ENCODE results near the gene FECH.
A peak's percentile ranks its signal among the peaks of the same experiment; 100 is the strongest.

FECH gene

DNA sequence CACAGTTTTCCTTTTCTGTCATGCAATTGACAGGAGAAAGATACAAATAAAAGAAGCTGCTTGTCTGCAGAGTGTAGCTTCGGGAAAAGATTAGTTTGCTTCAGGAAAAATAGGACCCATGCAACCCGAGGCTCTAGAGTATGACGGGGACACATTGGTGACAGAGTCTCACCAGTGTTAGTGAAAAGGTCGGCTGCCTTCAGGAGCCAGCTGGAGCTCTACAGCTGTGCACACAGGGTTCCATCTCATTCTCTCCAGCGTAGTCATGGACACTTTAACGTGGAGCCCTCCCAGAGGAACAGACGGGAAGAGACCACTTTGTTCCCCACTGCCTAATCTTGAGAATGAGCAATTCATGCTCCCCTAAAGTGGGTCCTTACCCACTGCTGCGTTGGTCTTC lies 42.9 kb downstream of the FECH start:
- Histone ChIP-seq H3K27me3 (ENCODE audit: insufficient read depth, low read depth, severe bottlenecking) (no peaks in the 10 kb centered on the region), H3K9me3 (ENCODE audit: severe bottlenecking) (no peaks in the 10 kb centered on the region), H3K36me3 (no peaks in the 10 kb centered on the region; the same call in 1 of the 2 replicates), H3K27ac (peak overlapping the region; percentile 16), H3K4me3 (ENCODE audit: low read depth, low read length) (no peak overlapping the region)
- no peak for DNase-seq
- TF ChIP-seq, protein P1, sequence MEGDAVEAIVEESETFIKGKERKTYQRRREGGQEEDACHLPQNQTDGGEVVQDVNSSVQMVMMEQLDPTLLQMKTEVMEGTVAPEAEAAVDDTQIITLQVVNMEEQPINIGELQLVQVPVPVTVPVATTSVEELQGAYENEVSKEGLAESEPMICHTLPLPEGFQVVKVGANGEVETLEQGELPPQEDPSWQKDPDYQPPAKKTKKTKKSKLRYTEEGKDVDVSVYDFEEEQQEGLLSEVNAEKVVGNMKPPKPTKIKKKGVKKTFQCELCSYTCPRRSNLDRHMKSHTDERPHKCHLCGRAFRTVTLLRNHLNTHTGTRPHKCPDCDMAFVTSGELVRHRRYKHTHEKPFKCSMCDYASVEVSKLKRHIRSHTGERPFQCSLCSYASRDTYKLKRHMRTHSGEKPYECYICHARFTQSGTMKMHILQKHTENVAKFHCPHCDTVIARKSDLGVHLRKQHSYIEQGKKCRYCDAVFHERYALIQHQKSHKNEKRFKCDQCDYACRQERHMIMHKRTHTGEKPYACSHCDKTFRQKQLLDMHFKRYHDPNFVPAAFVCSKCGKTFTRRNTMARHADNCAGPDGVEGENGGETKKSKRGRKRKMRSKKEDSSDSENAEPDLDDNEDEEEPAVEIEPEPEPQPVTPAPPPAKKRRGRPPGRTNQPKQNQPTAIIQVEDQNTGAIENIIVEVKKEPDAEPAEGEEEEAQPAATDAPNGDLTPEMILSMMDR (IDR thresholded peaks at IDR 0.05; ENCODE audit: low read depth, low read length): no peak

DNA sequence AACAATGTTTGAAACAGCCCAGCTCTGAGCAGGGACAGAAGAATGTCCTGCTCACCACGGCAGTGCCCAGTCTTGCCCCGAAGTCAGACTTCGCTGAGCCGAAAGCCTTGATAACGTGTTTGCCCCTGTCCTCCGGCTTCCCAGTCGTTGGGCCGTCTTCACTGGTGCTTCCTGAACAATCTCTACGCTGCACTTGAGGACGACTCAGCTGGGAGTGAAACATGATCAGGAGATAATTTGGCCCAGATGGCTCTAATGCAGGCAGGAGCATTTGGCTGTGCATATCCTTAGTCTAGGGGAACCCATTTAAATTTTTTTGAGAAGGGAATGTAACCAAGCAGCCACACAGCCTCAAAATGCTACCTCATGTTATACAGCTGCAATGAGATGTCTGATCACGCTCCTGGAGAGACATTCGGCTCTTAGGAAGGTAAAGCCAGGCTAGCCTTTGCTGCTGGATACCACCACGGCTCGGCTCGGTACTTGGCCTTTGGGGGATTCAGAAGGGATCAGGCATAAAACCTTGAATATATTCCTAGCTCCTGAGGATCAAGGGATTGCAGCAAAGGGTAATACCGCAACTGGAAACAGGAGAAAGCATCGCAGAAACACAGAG lies 43.6 kb downstream of the FECH start:
- Histone ChIP-seq H3K36me3 (no peaks in the 10 kb centered on the region; the same call in 1 of the 2 replicates), H3K27me3 (ENCODE audit: insufficient read depth, low read depth, severe bottlenecking) (no peaks in the 10 kb centered on the region), H3K27ac (peak overlapping the region; percentile 16), H3K4me3 (ENCODE audit: low read depth, low read length) (no peak overlapping the region), H3K9me3 (ENCODE audit: severe bottlenecking) (no peaks in the 10 kb centered on the region)
- peak; percentile 43 for DNase-seq
- TF ChIP-seq, protein P1 (IDR thresholded peaks at IDR 0.05; ENCODE audit: low read depth, low read length): no peak

DNA sequence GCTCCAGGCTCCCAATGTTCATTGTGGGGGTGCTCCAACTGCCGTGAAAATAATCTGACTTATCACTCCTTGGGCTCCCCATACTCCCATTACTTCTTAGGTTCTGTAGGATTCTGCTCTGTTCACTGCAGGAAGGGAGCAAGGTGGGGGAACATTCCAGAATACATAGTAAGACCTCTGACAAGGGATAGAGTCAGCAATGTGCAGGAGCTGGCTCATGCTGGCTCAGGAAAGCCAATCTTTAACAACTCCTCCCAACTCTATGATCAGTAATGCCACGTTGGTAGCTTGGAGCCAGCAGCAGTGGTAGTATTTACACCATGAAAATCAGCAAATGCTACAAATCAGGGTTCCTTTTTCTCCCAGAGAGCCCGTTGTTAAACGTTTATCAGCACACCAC lies 44.4 kb downstream of the FECH start:
- H3K27me3 ChIP-seq (ENCODE audit: insufficient read depth, low read depth, severe bottlenecking): no peaks in the 10 kb centered on the region
- H3K9me3 ChIP-seq (ENCODE audit: severe bottlenecking): no peaks in the 10 kb centered on the region
- H3K27ac ChIP-seq: no peak overlapping the region
- DNase-seq: no peak
- no peaks in the 10 kb centered on the region for H3K36me3 ChIP-seq
- TF ChIP-seq, protein P1 (IDR thresholded peaks at IDR 0.05; ENCODE audit: low read depth, low read length): no peak
- H3K4me3 ChIP-seq (ENCODE audit: low read depth, low read length): no peak overlapping the region

DNA sequence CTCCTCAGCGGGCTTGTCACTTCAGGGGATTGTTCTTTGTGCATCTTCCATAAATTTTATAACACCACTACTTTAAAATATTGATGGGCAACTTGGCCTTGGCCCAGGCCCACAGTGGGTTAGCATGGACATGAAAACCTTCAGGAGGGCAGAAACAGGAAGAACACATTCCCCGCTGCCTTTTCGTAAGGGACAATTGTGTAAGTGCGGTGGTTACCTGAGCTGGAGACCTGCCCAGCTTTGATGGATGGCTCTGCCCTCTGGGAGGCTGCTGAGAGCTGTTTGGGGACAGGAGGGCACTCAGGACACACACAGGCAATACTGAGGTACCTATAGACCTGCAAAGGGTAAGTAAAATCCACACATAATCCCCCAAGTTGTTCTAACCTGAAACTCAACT lies 46.8 kb downstream of the FECH start:
- Histone ChIP-seq H3K27ac (no peak overlapping the region), H3K27me3 (ENCODE audit: insufficient read depth, low read depth, severe bottlenecking) (no peaks in the 10 kb centered on the region), H3K36me3 (no peaks in the 10 kb centered on the region), H3K9me3 (ENCODE audit: severe bottlenecking) (no peaks in the 10 kb centered on the region), H3K4me3 (ENCODE audit: low read depth, low read length) (no peak overlapping the region)
- TF ChIP-seq, protein P1 (IDR thresholded peaks at IDR 0.05; ENCODE audit: low read depth, low read length): no peak
- DNase-seq: no peak

DNA sequence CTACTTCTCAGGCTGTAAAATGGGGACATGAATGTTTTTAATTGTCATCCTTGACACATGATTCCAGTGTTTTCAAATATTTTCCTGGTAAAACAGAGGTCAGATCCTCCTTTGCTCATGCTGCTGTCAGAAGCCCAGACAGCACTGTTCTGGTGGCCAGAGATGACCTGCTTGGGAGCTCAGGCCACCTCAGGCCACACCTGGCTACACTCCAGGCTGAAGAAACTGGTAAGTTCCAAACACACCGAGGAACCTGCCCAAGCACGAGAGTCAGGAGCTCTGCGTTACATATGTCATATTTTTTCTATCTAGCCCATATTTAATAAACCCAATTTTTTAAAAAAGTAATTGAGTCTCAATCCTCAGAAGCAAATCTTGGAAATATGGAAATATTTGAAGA lies 47.9 kb downstream of the FECH start:
- H3K27me3 ChIP-seq (ENCODE audit: insufficient read depth, low read depth, severe bottlenecking): no peaks in the 10 kb centered on the region
- DNase-seq: no peak
- no peak overlapping the region for H3K4me3 ChIP-seq (ENCODE audit: low read depth, low read length)
- H3K36me3 ChIP-seq: no peaks in the 10 kb centered on the region
- TF ChIP-seq, protein P1 (IDR thresholded peaks at IDR 0.05; ENCODE audit: low read depth, low read length): no peak
- no peak overlapping the region for H3K27ac ChIP-seq
- H3K9me3 ChIP-seq (ENCODE audit: severe bottlenecking): no peaks in the 10 kb centered on the region

DNA sequence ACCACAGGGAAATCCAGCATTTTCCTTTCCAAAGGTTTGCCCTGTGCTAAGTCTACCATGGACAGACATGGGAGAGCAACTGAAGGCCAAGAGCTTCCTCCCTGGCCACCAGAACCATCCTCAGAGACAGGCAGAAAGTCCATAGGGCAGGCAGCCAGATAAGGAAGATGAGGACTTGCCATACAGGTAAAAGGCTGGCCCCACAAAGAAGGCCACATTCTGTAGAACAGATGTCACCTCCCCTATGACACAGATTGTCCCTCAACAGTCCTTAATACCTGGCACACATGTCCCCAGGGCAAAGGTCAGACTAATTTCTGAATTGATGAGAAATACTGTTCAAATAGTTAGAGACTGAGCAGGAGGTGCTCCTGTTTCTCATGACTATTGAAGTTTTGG lies 52.0 kb downstream of the FECH start:
- H3K9me3 ChIP-seq (ENCODE audit: severe bottlenecking): no peaks in the 10 kb centered on the region
- H3K27ac ChIP-seq: peak overlapping the region; percentile 41; the same call in 1 of the 2 replicates
- H3K36me3 ChIP-seq: no peaks in the 10 kb centered on the region
- no peaks in the 10 kb centered on the region for H3K27me3 ChIP-seq (ENCODE audit: insufficient read depth, low read depth, severe bottlenecking)
- H3K4me3 ChIP-seq (ENCODE audit: low read depth, low read length): no peak overlapping the region
- TF ChIP-seq, protein P1 (IDR thresholded peaks at IDR 0.05; ENCODE audit: low read depth, low read length): no peak
- no peak for DNase-seq

All from WERI-Rb-1 (cell line).